HepG2 (cell line): ENCODE measurements around the gene RITA1. TPM values are rescaled to one million over a fixed set of nuclear protein-coding genes. Genes with fewer than 3 reads are reported as not detected.

Experiments used
- ATAC-seq: fragments of 200-7000 bp; cut with Tn5 transposase; 3 replicates; pipeline ENCODE4 v1.9.1; 2020; ENCODE audit warnings: mild to moderate bottlenecking, moderate library complexity
- BruUV-seq: library from RNA; stranded (reverse); fragments of 400-500 nt; replicated peaks from 2 replicates; lab custom pipeline; 2021; lab: Mats Ljungman, UMichigan
- CTCF ChIA-PET: fragments of 300-600 bp; formaldehyde crosslinking; extraction: SDS; loops from one replicate; lab custom pipeline; 2021; ENCODE audit warnings: low total read pairs, inconsistent platforms, low intra/inter-chr PET ratio; lab: Yijun Ruan, JAX
- POLR2A ChIA-PET: fragments of 350-600 bp; sonication (Branson Sonifier 250); formaldehyde crosslinking; loops from one replicate; lab custom pipeline; 2020; ENCODE audit warnings: antibody characterized with exemption, inconsistent platforms; lab: Yijun Ruan, JAX
- DNase-seq: peaks from one replicate; pipeline ENCODE4 v3.0.0-alpha.2; 2015; ENCODE audit warnings: low spot score
- FAIRE-seq: peaks from 3 replicates; lab custom pipeline; 2011; peaks lifted over from hg19 to GRCh38; lab: Jason Lieb, UNC
- H2AFZ ChIP-seq: one replicate; pipeline ENCODE4 v1.6.1; 2011; ENCODE audit warnings: low read length, inconsistent platforms
- H3K27ac ChIP-seq: fragments of 300-600 bp; 3 replicates; pipeline ENCODE4 v1.8.0; 2011; ENCODE audit warnings: mixed run types, mild to moderate bottlenecking, mixed read lengths, low read length, inconsistent platforms; ENCODE audit not compliant: insufficient read depth; ENCODE audit errors: extremely low read length
- H3K27me3 ChIP-seq, 2 experiments: fragments of 200-600 bp in 1 of 2; 2 replicates in 1 of 2; 3 replicates in 1 of 2; pipeline versions ENCODE4 v1.6.0 to v1.8.0; 2011; ENCODE audit warnings: low read length in 2 of 2, mild to moderate bottlenecking in 2 of 2, moderate library complexity in 2 of 2, inconsistent platforms in 1 of 2; ENCODE audit not compliant: insufficient read depth in 2 of 2, control insufficient read depth in 1 of 2
- H3K36me3 ChIP-seq, 2 experiments: fragments of 200-600 bp in 1 of 2; replicated peaks in 1 of 2; 2 replicates in 1 of 2; 3 replicates in 1 of 2; pipeline versions ENCODE4 v1.5.1 to v1.8.0; 2011; ENCODE audit warnings: low read length in 2 of 2, inconsistent platforms in 1 of 2; ENCODE audit not compliant: insufficient read depth in 2 of 2, control insufficient read depth in 1 of 2
- H3K4me1 ChIP-seq: 2 replicates; pipeline ENCODE4 v1.5.1; 2012; ENCODE audit warnings: low read length, inconsistent platforms; ENCODE audit not compliant: insufficient read depth
- H3K4me2 ChIP-seq: 2 replicates; pipeline ENCODE4 v1.6.0; 2011; ENCODE audit warnings: low read depth, low read length, inconsistent platforms
- H3K4me3 ChIP-seq, 3 experiments: fragments of 200-600 bp in 1 of 3; sonication (generic), shearing (Covaris generic) in 1 of 3; replicated peaks in 1 of 3; 2 replicates each; pipeline ENCODE4 v1.5.1; 2011 to 2016; ENCODE audit warnings: low read length in 3 of 3, inconsistent platforms in 2 of 3, low read depth in 2 of 3, mild to moderate bottlenecking in 2 of 3, control low read depth in 1 of 3, mixed read lengths in 1 of 3; ENCODE audit not compliant: insufficient read depth in 1 of 3
- H3K79me2 ChIP-seq: one replicate; pipeline ENCODE4 v1.6.1; 2011; ENCODE audit warnings: low read length, inconsistent platforms; ENCODE audit not compliant: insufficient read depth
- H3K9ac ChIP-seq: 2 replicates; pipeline ENCODE4 v1.6.0; 2011; ENCODE audit warnings: mild to moderate bottlenecking, low read depth, low read length, inconsistent platforms; ENCODE audit not compliant: insufficient read depth
- H3K9me3 ChIP-seq: 2 replicates; pipeline ENCODE4 v1.5.1; 2012; ENCODE audit warnings: mild to moderate bottlenecking, low read length
- H4K20me1 ChIP-seq: 2 replicates; pipeline ENCODE4 v1.6.0; 2011; ENCODE audit warnings: inconsistent platforms, mild to moderate bottlenecking, low read length, moderate library complexity; ENCODE audit not compliant: insufficient read depth
- BCL6 ChIP-seq: IDR thresholded peaks from 2 replicates; pipeline ENCODE4 v1.6.1; 2016; ENCODE audit warnings: missing genetic modification reagents, missing compliant biosample characterization
- GLI4 ChIP-seq: sonication (generic); formaldehyde crosslinking; IDR thresholded peaks from 2 replicates; pipeline ENCODE4 v1.5.1; 2020; ENCODE audit warnings: missing genetic modification reagents, mild to moderate bottlenecking, moderate library complexity, borderline replicate concordance
- HIC2 ChIP-seq: sonication (generic); formaldehyde crosslinking; IDR thresholded peaks from 2 replicates; pipeline ENCODE4 v1.9.0; 2022; ENCODE audit warnings: low read depth, missing genetic modification reagents
- HOMEZ ChIP-seq: IDR thresholded peaks from 2 replicates; pipeline ENCODE4 v1.6.1; 2016; ENCODE audit warnings: low read depth
- ISX ChIP-seq: sonication (generic); formaldehyde crosslinking; conservative IDR thresholded peaks from 2 replicates; pipeline ENCODE4 v1.5.0; 2020; ENCODE audit warnings: missing genetic modification reagents
- KDM6A ChIP-seq: IDR thresholded peaks from 2 replicates; pipeline ENCODE4 v1.6.1; 2016; ENCODE audit warnings: low read depth
- MXD1 ChIP-seq: sonication (generic); formaldehyde crosslinking; IDR thresholded peaks from 2 replicates; pipeline ENCODE4 v1.4.0; 2020; ENCODE audit warnings: mild to moderate bottlenecking, missing genetic modification reagents
- NCOA5 ChIP-seq: sonication (generic); formaldehyde crosslinking; IDR thresholded peaks from 2 replicates; pipeline ENCODE4 v1.4.0; 2020; ENCODE audit warnings: missing genetic modification reagents
- REL ChIP-seq: sonication (generic); formaldehyde crosslinking; conservative IDR thresholded peaks from 2 replicates; pipeline ENCODE4 v1.8.0; 2022; ENCODE audit warnings: mild to moderate bottlenecking, missing genetic modification reagents, moderate library complexity
- SSRP1 ChIP-seq: IDR thresholded peaks from 2 replicates; pipeline ENCODE4 v1.6.1; 2016; ENCODE audit warnings: control low read depth
- TARDBP ChIP-seq: sonication (generic); formaldehyde crosslinking; IDR thresholded peaks from 2 replicates; pipeline ENCODE4 v1.8.0; 2022; ENCODE audit warnings: mild to moderate bottlenecking, missing genetic modification reagents
- ZHX1 ChIP-seq: sonication (generic); formaldehyde crosslinking; IDR thresholded peaks from 2 replicates; pipeline ENCODE4 v1.8.1; 2022; ENCODE audit warnings: low read depth, mild to moderate bottlenecking, missing genetic modification reagents
- ZNF333 ChIP-seq: sonication (generic); formaldehyde crosslinking; IDR thresholded peaks from 2 replicates; pipeline ENCODE4 v1.4.0; 2020; ENCODE audit warnings: mild to moderate bottlenecking, missing genetic modification reagents, borderline replicate concordance
- ZNF468 ChIP-seq: sonication (generic); formaldehyde crosslinking; IDR thresholded peaks from 2 replicates; pipeline ENCODE4 v1.8.0; 2022; ENCODE audit warnings: mild to moderate bottlenecking, moderate library complexity, missing genetic modification reagents
- ZNF503 ChIP-seq: sonication (generic); formaldehyde crosslinking; IDR thresholded peaks from 2 replicates; pipeline ENCODE4 v1.4.0; 2020; ENCODE audit warnings: missing genetic modification reagents
- ZNF781 ChIP-seq: sonication (generic); formaldehyde crosslinking; IDR thresholded peaks from 2 replicates; pipeline ENCODE4 v1.5.1; 2020; ENCODE audit warnings: borderline replicate concordance, mild to moderate bottlenecking, missing genetic modification reagents; ENCODE audit errors: not compliant biosample characterization
- WGBS: methylation state at CpG from one replicate; pipeline ENCODE4 v1.1.6; 2017; ENCODE audit warnings: low lambda C conversion rate; 5-methylcytosine and 5-hydroxymethylcytosine counted together
- in situ Hi-C: cut with HindIII; loops from 2 replicates; pipeline ENCODE4 v1.10.0; 2017; ENCODE audit warnings: low pct_unique_long_range_greater_than_20kb; ENCODE audit not compliant: extremely low pct_ligation_motif_present
- intact Hi-C: fragments of 100-400 bp; cut with micrococcal nuclease; formaldehyde crosslinking; loops from one replicate; pipeline ENCODE4 v1.10.0; 2022; ENCODE audit not compliant: unreplicated experiment
- polyA plus RNA-seq, 8 experiments: library from polyadenylated mRNA; depleted of rRNA in 3 of 8; stranded (reverse) in 7 of 8; unstranded in 1 of 8; fragments of >200 nt; fragmentation: Illumina TruSeq in 4 of 8; extraction: Trizol in 4 of 8; gene quantifications; 2 replicates each; pipeline versions ENCODE4 v1.2.1 to v1.2.3, GENCODE V29; 2011 to 2016; ENCODE audit warnings: low read depth in 4 of 8, missing spikeins in 1 of 8, mixed read lengths in 1 of 8; ENCODE audit not compliant: insufficient read depth in 1 of 8
- total RNA-seq, 5 experiments: library from RNA; depleted of rRNA; stranded (reverse); fragments of >200 nt; fragmentation: Illumina TruSeq; extraction: Trizol; gene quantifications; 2 replicates each; pipeline ENCODE4 v1.2.3, GENCODE V29; 2016; ENCODE audit warnings: low read depth in 1 of 5

The RITA1 gene
- total and polyA plus RNA-seq, 2 of the 13 experiments (the other 11 are each of a cell fraction or from before 2014, with no cell fraction given), result 12.4 to 28.9 TPM

- no peaks in the 10 kb centered on the region for H3K9me3 ChIP-seq
- H3K9ac ChIP-seq, result no peak overlapping the region
- TF ChIP-seq GLI4 (no peak), ZHX1 (CRISPR knock-in tag) (no peak), HOMEZ (CRISPR knock-in tag) (no peak), TARDBP (CRISPR knock-in tag) (no peak), REL (CRISPR knock-in tag) (no peak), NCOA5 (CRISPR knock-in tag) (no peak), KDM6A (no peak), SSRP1 (no peak), BCL6 (CRISPR knock-in tag) (no peak), ZNF503 (CRISPR knock-in tag) (no peak), MXD1 (CRISPR knock-in tag) (no peak), ISX (no peak), ZNF333 (no peak), ZNF468 (CRISPR knock-in tag) (no peak), ZNF781 (CRISPR knock-in tag) (no peak), HIC2 (CRISPR knock-in tag) (no peak)
- no peak overlapping the region for H2AFZ ChIP-seq
- DNase-seq (no peak), FAIRE-seq (no peak), ATAC-seq (no peak)
- BruUV-seq, result no TSS peak
- H3K79me2 ChIP-seq, result no peaks in the 10 kb centered on the region
- ChIA-PET CTCF (no interaction called here), POLR2A (no interaction called here)
- WGBS, result 44% methylated on average over 5 of the region's 5 CpGs
- no peak overlapping the region for H3K27ac ChIP-seq
- intact Hi-C loops (no loop called here), in situ Hi-C loops (no loop called here)
- H3K4me1 ChIP-seq, result peaks cover 14% of the 10 kb centered on the region
- H4K20me1 ChIP-seq, result no peaks in the 10 kb centered on the region
- peaks cover 1 to 16% of the 10 kb centered on the region in 2 experiments; a peak in 3 of 5 replicates for H3K27me3 ChIP-seq
- H3K4me2 ChIP-seq, result no peak overlapping the region
- no peaks in the 10 kb centered on the region for H3K36me3 ChIP-seq
- H3K4me3 ChIP-seq, result no peak overlapping the region
Observed at GRCh38 chr12:113144806-113145205, 40.7 kb upstream of the RITA1 start.
